ENCODE results near the gene NHP2.

DNA sequence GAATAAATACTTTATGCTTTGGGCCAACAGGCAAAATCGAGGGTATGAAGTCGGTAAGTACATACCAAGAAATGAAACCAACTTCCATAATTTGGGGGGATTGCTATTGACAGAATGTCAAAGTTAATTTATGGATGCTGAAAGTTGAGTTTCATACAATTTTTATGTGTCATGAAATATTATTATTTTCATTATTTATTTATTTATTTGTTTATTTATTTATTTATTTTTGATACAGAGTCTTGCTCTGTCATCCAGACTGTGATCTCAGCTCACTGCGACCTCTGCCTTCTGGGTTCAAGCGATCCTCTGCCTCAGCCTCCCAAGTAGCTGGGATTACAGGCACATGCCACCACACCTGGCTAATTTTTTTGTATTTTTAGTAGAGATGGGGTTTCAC, 38.0 kb upstream of the NHP2 start:
- TF ChIP-seq YY1 (IDR thresholded peaks at IDR 0.05; ENCODE audit: insufficient read depth, insufficient read length) (no peak), ZNF274 (IDR thresholded peaks at IDR 0.05; ENCODE audit: low read depth, low read length) (no peak)
